HCT116 (cell line): ENCODE data around the gene EIF3K.

Experiments used
- POLR2A ChIP-seq: IDR thresholded peaks from 2 replicates; pipeline ENCODE4 v1.7.0; 2011; ENCODE audit warnings: borderline replicate concordance; ENCODE audit not compliant: insufficient read depth, insufficient read length; ENCODE audit errors: extremely low read depth
- SIN3A ChIP-seq: IDR thresholded peaks from 2 replicates; pipeline ENCODE4 v1.6.1; 2012; ENCODE audit warnings: low read depth
- SP1 ChIP-seq: IDR thresholded peaks from 2 replicates; pipeline ENCODE4 v1.6.1; 2012; ENCODE audit warnings: low read depth
- TF ChIP-seq, protein P1 (sequence below), 3 experiments: fragments of 200-600 bp in 1 of 3; sonication (generic) in 1 of 3; IDR thresholded peaks in 2 of 3; conservative IDR thresholded peaks in 1 of 3; 2 replicates each; pipeline ENCODE4 v1.5.1; 2012 to 2017; ENCODE audit warnings: low read depth in 2 of 3, low read length in 2 of 3, antibody characterized with exemption in 1 of 3, borderline replicate concordance in 1 of 3, control low read depth in 1 of 3, mild to moderate bottlenecking in 1 of 3, mixed read lengths in 1 of 3, mixed run types in 1 of 3, moderate library complexity in 1 of 3; ENCODE audit not compliant: insufficient read depth in 1 of 3

DNA sequence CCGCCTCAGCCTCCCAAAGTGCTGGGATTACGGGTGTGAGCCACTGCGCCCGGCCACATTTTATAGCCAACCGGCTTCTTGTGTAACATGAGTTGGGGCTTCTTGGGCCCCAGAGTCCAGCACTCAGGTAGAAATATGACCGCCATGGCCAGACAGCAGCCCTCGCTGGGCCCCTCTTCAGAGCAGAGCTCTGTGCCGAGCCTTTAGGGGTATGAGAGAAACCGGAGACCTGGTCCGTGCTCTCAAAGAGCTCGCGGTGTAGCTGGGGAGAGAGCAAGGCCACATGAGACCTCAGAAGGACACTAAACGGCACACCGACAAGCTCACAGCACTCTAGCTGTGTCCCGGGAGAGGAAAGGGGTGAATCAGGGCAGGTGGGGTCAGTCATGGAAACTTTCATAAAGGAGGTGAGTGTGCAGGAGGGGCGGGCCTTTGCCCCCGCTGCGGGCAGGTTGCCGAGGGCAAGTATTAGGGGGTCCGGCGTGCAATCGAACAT lies 44.2 kb downstream of the EIF3K start:
- TF ChIP-seq, protein P1, sequence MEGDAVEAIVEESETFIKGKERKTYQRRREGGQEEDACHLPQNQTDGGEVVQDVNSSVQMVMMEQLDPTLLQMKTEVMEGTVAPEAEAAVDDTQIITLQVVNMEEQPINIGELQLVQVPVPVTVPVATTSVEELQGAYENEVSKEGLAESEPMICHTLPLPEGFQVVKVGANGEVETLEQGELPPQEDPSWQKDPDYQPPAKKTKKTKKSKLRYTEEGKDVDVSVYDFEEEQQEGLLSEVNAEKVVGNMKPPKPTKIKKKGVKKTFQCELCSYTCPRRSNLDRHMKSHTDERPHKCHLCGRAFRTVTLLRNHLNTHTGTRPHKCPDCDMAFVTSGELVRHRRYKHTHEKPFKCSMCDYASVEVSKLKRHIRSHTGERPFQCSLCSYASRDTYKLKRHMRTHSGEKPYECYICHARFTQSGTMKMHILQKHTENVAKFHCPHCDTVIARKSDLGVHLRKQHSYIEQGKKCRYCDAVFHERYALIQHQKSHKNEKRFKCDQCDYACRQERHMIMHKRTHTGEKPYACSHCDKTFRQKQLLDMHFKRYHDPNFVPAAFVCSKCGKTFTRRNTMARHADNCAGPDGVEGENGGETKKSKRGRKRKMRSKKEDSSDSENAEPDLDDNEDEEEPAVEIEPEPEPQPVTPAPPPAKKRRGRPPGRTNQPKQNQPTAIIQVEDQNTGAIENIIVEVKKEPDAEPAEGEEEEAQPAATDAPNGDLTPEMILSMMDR (IDR thresholded peaks at IDR 0.05 in 2 of 3, conservative IDR thresholded peaks at IDR 0.05 in 1 of 3; ENCODE audit: borderline replicate concordance in 1 of 3, insufficient read depth in 1 of 3, low read depth in 2 of 3, low read length in 2 of 3): no peak
- TF ChIP-seq POLR2A (no peak), SP1 (no peak), SIN3A (no peak)
